Cardiac fibroblast (primary cell): ENCODE data around the gene GMEB2.

Source experiments
- DNase-seq, 2 donors: peaks; one replicate each; pipeline versions ENCODE4 v3.0.0 to v3.0.0-alpha.2; 2010; ENCODE audit warnings: low read depth in 2 of 2
- H3K4me3 ChIP-seq, 2 donors: replicated peaks in 1 of 2; 1 replicate in 1 of 2; 2 replicates in 1 of 2; pipeline ENCODE4 v1.5.1; 2011; ENCODE audit warnings: low read depth in 2 of 2, low read length in 2 of 2, mild to moderate bottlenecking in 2 of 2, moderate library complexity in 1 of 2
- TF ChIP-seq, protein P1 (sequence below): IDR thresholded peaks from one replicate; pipeline ENCODE4 v1.5.1; 2011; ENCODE audit warnings: low read depth, mild to moderate bottlenecking, low read length, inconsistent platforms

Gene GMEB2

DNA sequence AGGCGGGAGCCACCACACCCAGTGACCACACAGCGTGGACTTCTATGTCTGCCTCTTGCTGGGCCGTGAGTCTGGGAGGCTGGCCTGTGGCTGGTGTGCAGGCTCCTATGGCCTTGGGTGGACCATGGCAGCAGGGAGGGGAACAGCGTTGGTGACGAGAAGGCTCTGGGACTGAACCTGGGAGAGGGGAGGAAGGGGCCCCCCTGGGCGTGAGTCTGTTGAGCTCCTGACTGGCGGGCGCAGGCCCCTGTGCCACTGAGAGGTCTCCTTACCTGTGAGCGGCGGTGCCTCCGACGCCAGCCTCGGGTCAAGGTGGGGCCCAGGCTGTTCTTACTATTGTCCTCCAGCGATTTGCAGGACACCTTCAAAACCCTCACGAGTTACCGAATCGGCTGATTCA lies 40.1 kb downstream of the GMEB2 start:
- no peak for DNase-seq
- H3K4me3 ChIP-seq: no peak overlapping the region
- TF ChIP-seq, protein P1, sequence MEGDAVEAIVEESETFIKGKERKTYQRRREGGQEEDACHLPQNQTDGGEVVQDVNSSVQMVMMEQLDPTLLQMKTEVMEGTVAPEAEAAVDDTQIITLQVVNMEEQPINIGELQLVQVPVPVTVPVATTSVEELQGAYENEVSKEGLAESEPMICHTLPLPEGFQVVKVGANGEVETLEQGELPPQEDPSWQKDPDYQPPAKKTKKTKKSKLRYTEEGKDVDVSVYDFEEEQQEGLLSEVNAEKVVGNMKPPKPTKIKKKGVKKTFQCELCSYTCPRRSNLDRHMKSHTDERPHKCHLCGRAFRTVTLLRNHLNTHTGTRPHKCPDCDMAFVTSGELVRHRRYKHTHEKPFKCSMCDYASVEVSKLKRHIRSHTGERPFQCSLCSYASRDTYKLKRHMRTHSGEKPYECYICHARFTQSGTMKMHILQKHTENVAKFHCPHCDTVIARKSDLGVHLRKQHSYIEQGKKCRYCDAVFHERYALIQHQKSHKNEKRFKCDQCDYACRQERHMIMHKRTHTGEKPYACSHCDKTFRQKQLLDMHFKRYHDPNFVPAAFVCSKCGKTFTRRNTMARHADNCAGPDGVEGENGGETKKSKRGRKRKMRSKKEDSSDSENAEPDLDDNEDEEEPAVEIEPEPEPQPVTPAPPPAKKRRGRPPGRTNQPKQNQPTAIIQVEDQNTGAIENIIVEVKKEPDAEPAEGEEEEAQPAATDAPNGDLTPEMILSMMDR: no peak

DNA sequence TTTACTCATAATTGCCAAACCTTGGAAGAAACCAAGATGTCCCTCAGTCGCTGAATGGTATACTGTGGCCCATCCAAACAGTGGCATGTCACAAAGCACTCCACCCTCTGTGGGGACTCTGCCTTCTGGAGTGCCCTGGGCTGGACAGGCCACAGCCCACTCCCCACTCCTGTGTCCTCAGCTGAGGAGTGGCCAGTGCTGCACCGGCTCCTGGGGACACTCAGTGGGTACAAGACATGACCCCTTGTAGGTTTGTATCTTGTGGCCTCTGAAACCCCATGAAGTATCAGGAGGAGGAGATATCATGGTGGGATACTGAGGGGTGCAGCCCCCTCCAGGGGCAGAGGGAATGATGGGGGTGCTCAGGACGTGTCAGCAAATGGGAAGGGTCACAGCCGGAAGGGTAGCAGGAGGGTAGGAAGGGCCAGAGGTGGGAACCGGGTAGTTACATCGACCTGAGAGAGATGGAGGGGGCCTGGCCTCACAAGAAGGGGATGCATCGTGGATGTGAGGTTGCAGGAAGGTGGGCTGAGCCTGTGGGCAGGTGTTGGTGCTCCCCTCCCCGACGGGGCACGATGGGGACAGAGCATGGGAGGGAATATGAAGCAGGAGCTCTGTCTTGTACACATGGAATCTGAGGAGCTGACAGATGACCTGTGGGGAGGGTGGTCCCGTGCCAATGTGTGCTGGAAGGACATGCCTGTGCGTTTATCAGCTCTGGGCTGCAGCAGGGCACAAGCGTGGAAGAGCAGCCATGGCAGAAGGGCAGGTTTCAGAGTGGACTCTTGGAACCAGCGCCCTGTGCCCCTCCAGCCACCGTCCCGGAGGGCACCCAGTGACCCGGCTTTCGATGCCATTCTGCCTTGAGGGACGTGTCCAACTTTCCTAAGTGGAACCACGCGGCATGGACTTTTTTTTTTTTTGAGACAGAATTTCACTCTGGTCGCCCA lies 41.0 kb downstream of the GMEB2 start:
- H3K4me3 ChIP-seq: no peak overlapping the region
- TF ChIP-seq, protein P1: no peak
- DNase-seq: no peak

DNA sequence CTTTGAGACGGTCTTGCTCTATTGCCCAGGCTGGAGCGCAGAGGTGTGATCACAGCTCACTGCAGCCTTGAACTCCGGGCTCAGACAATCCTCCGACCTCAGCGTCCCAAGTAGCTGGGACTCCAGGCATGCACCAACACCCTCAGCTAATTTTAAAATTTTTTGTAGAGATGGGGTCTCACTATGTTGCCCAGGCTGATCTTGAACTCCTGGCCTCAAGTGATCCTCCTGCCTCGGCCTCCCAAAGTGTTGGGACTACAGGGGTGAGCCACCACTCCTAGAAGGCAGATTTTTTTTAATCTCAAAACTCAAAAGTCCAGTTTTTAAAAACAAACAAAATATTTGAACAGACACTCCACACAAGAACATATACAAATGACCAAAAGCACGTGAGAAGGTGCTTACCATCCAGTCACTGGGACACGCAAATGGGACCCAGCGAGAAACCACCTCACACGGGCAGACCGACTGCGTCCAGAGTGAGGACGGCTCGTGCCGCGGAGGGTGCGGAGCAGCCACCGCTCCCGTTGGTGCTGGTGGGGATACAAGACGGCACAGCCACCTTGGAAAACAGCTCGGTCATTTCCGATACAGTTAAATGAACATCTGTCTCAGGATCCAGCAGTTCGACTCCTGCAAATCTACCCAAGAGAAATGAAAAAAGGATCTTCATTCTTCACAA lies 44.4 kb downstream of the GMEB2 start:
- TF ChIP-seq, protein P1: no peak
- no peak overlapping the region for H3K4me3 ChIP-seq
- no peak for DNase-seq

GRCh38 chr20:63580796-63581461 lies 46.0 kb downstream of the GMEB2 start:
- DNase-seq: peak; percentile 46 to 60
- TF ChIP-seq, protein P1: peak; percentile 48
- no peak overlapping the region for H3K4me3 ChIP-seq

DNA sequence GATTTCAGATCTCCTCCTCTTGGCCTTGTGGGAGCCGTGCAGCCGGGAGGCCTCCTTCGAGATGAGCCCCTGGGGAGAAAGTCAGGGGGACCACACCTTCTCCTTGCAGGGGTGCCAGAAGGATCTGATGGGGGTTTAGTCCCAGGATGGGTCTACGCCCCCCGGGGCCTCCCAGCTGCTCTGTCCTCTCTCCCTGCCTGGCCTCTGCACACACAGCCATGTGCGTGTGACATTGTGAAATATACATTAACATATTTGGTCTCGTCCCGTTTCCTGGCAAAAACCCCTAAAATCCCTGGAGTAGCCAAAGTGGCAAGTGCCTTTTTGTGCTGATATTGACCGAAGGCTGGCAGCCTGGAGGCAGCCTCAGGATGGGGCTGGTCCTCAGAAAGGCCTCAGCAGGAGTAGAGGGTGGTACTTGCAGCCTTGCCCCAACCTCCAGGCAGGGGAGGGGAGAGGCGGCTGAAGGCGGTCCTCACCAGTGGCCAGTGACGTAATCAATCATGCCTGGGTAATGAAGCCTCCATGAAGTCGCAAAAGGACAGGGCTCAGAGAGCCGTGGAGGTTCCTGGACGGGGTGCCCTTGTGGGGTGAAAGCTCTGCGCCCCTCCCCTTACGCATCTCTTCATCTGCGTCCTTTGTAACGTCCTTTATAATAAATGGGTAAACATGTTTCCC lies 47.7 kb downstream of the GMEB2 start:
- DNase-seq: no peak
- TF ChIP-seq, protein P1: no peak

DNA sequence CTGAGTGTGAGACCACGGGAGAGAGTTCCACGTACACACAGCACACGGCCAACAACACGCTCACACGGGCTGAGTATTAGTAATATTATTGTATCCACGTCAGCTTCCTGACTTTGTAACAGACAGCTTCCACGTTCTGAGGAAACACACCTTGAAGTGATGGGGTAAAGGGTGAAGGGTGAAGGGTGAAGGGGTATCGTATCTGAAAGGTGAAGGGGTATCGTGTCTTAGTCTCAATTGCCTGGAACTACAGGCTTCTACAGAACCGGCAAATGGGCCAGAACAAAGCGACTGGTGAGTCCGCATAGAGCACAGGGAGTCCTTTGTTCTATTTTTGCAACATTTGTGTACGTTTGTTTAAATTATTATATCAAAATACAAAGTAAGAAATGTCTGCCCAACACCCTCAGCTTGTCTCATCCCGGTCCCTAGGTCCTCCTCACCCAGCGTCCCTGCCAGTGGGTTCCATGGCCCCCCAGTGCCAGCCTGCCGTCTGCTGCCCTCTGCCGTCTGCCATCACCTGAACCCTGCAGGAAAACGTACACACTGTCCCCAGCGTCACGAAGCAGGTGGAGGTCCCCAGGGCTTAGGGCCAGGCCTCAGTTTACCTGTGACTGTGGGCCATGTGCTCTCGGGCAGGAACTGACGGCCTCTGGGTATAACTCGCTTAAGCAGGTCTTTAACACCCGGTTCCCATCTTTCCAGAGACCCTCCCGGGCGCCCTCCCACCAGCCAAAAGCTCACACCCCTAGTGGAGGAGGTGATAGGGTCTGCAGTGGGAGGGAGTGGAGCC lies 48.5 kb downstream of the GMEB2 start:
- H3K4me3 ChIP-seq: no peak overlapping the region
- no peak for DNase-seq
- TF ChIP-seq, protein P1: no peak

More for the DNA sequence above, 47.7 kb downstream of the GMEB2 start:
- H3K4me3 ChIP-seq: no peak overlapping the region
